Osteoblast (primary cell): ENCODE measurements around the gene EFNB2. TPM values are rescaled to one million over a fixed set of nuclear protein-coding genes. Genes with fewer than 3 reads are reported as not detected.

Experiments used
- DNase-seq: peaks from one replicate; pipeline ENCODE4 v3.0.0; 2011; ENCODE audit warnings: low spot score, mixed read lengths; ENCODE audit not compliant: insufficient read length; ENCODE audit errors: missing footprints
- H2AFZ ChIP-seq: 2 replicates; pipeline ENCODE4 v1.6.0; 2011; ENCODE audit warnings: mild to moderate bottlenecking, low read length
- H3K27ac ChIP-seq: 2 replicates; pipeline ENCODE4 v1.5.1; 2011; ENCODE audit warnings: mild to moderate bottlenecking, low read depth, low read length, moderate library complexity
- H3K27me3 ChIP-seq: 2 replicates; pipeline ENCODE4 v1.6.0; 2012; ENCODE audit warnings: mild to moderate bottlenecking, control low read depth, inconsistent platforms, low read length, moderate library complexity; ENCODE audit not compliant: insufficient read depth
- H3K36me3 ChIP-seq: 2 replicates; pipeline ENCODE4 v1.5.1; 2011; ENCODE audit warnings: mild to moderate bottlenecking, low read length, control low read depth, moderate library complexity; ENCODE audit not compliant: insufficient read depth
- H3K4me1 ChIP-seq: 2 replicates; pipeline ENCODE4 v1.5.1; 2011; ENCODE audit warnings: mild to moderate bottlenecking, low read length, control low read depth, moderate library complexity; ENCODE audit not compliant: insufficient read depth
- H3K4me2 ChIP-seq: 2 replicates; pipeline ENCODE4 v1.6.0; 2011; ENCODE audit warnings: mild to moderate bottlenecking, low read length; ENCODE audit not compliant: insufficient read depth
- H3K4me3 ChIP-seq: fragments of 200-600 bp; sonication (generic); 3 replicates; pipeline ENCODE4 v1.5.1; 2012; ENCODE audit warnings: mild to moderate bottlenecking, low read length, inconsistent platforms; ENCODE audit not compliant: insufficient read depth
- H3K79me2 ChIP-seq: 2 replicates; pipeline ENCODE4 v1.6.0; 2012; ENCODE audit warnings: mild to moderate bottlenecking, low read length, control low read depth, inconsistent platforms; ENCODE audit not compliant: insufficient read depth
- H3K9me3 ChIP-seq: 2 replicates; pipeline ENCODE4 v1.5.1; 2011; ENCODE audit warnings: low read depth, low read length, control low read depth
- H4K20me1 ChIP-seq: 2 replicates; pipeline ENCODE4 v1.6.0; 2012; ENCODE audit warnings: mild to moderate bottlenecking, low read length, control low read depth; ENCODE audit not compliant: insufficient read depth
- CTCF ChIP-seq: IDR thresholded peaks from 2 replicates; pipeline ENCODE4 v1.5.1; 2011; ENCODE audit warnings: mild to moderate bottlenecking, low read depth, low read length, moderate library complexity; ENCODE audit errors: extremely low read depth
- total RNA-seq: library from RNA; depleted of rRNA; stranded (reverse); fragments of >200 nt; gene quantifications from 2 replicates; pipeline ENCODE4 v1.2.3, GENCODE V29; 2012

EFNB2 gene
- total RNA-seq, 1 donor: 17.0 TPM

- Histone ChIP-seq H3K4me3 (no peak overlapping the region), H2AFZ (no peak overlapping the region), H3K9me3 (no peaks in the 10 kb centered on the region), H3K4me1 (peaks cover 34% of the 10 kb centered on the region), H3K27ac (peak overlapping the region; percentile 21), H4K20me1 (no peaks in the 10 kb centered on the region), H3K79me2 (peaks cover 45% of the 10 kb centered on the region), H3K36me3 (no peaks in the 10 kb centered on the region), H3K4me2 (no peak overlapping the region), H3K27me3 (no peaks in the 10 kb centered on the region)
- TF ChIP-seq CTCF: no peak
- peak; percentile 72 for DNase-seq
Measured at GRCh38 chr13:106503730-106504453, 31.6 kb downstream of the EFNB2 start.

- H3K27ac ChIP-seq: no peak overlapping the region
- H3K4me2 ChIP-seq: no peak overlapping the region
- H2AFZ ChIP-seq: no peak overlapping the region
- H3K4me1 ChIP-seq: peaks cover 30% of the 10 kb centered on the region
- no peak for DNase-seq
- H3K4me3 ChIP-seq: no peak overlapping the region
- H4K20me1 ChIP-seq: no peaks in the 10 kb centered on the region
- H3K27me3 ChIP-seq: no peaks in the 10 kb centered on the region
- H3K9me3 ChIP-seq: no peaks in the 10 kb centered on the region
- H3K79me2 ChIP-seq: peaks cover 48% of the 10 kb centered on the region
- TF ChIP-seq CTCF: no peak
- H3K36me3 ChIP-seq: no peaks in the 10 kb centered on the region
Measured at GRCh38 chr13:106503272-106503671, 32.2 kb downstream of the EFNB2 start.

- H3K79me2 ChIP-seq: peaks cover 46% of the 10 kb centered on the region
- H3K4me3 ChIP-seq: no peak overlapping the region
- H3K27ac ChIP-seq: no peak overlapping the region
- H2AFZ ChIP-seq: no peak overlapping the region
- no peak overlapping the region for H3K4me2 ChIP-seq
- no peak for DNase-seq
- no peaks in the 10 kb centered on the region for H3K9me3 ChIP-seq
- H3K4me1 ChIP-seq: peaks cover 20% of the 10 kb centered on the region
- no peak for TF ChIP-seq CTCF
- no peaks in the 10 kb centered on the region for H4K20me1 ChIP-seq
- H3K36me3 ChIP-seq: no peaks in the 10 kb centered on the region
- no peaks in the 10 kb centered on the region for H3K27me3 ChIP-seq
Measured at GRCh38 chr13:106500445-106500844, 35.0 kb downstream of the EFNB2 start.

GRCh38 chr13:106499896-106500295 is 35.6 kb downstream of the EFNB2 start:
- no peak for DNase-seq
- H3K4me2 ChIP-seq: no peak overlapping the region
- no peak overlapping the region for H3K27ac ChIP-seq
- no peaks in the 10 kb centered on the region for H3K9me3 ChIP-seq
- H3K27me3 ChIP-seq: no peaks in the 10 kb centered on the region
- H2AFZ ChIP-seq: no peak overlapping the region
- no peak for TF ChIP-seq CTCF
- no peak overlapping the region for H3K4me3 ChIP-seq
- H4K20me1 ChIP-seq: no peaks in the 10 kb centered on the region
- H3K4me1 ChIP-seq: peaks cover 20% of the 10 kb centered on the region
- peaks cover 44% of the 10 kb centered on the region for H3K79me2 ChIP-seq
- H3K36me3 ChIP-seq: no peaks in the 10 kb centered on the region
